HepG2 (cell line): Measurements from ENCODE around the gene TRPC4AP.

Experiments
- EZH2 ChIP-seq: conservative IDR thresholded peaks from 2 replicates; pipeline ENCODE4 v1.6.1; 2012; ENCODE audit warnings: mild to moderate bottlenecking, low read depth, low read length, moderate library complexity
- HOXA7 ChIP-seq: sonication (generic); formaldehyde crosslinking; IDR thresholded peaks from 2 replicates; pipeline ENCODE4 v1.8.1; 2022; ENCODE audit warnings: mild to moderate bottlenecking, missing genetic modification reagents, moderate library complexity
- SP1 ChIP-seq, 2 experiments: fragments of 450-650 bp in 1 of 2; sonication (generic) in 1 of 2; formaldehyde crosslinking in 1 of 2; IDR thresholded peaks; 2 replicates each; pipeline versions ENCODE4 v1.4.0 to v1.6.1; 2016 to 2020; ENCODE audit warnings: missing genetic modification reagents in 1 of 2
- ZBTB38 ChIP-seq: sonication (generic); formaldehyde crosslinking; IDR thresholded peaks from 2 replicates; pipeline ENCODE4 v1.5.1; 2020; ENCODE audit warnings: mild to moderate bottlenecking, missing genetic modification reagents
- ZFP41 ChIP-seq: sonication (generic); formaldehyde crosslinking; IDR thresholded peaks from 2 replicates; pipeline ENCODE4 v1.4.0; 2020; ENCODE audit warnings: mild to moderate bottlenecking, missing genetic modification reagents, borderline replicate concordance
- TF ChIP-seq, protein P1 (sequence below): sonication (generic); formaldehyde crosslinking; IDR thresholded peaks from 2 replicates; pipeline ENCODE4 v1.5.0; 2020; ENCODE audit warnings: mild to moderate bottlenecking, missing genetic modification reagents, moderate library complexity

DNA sequence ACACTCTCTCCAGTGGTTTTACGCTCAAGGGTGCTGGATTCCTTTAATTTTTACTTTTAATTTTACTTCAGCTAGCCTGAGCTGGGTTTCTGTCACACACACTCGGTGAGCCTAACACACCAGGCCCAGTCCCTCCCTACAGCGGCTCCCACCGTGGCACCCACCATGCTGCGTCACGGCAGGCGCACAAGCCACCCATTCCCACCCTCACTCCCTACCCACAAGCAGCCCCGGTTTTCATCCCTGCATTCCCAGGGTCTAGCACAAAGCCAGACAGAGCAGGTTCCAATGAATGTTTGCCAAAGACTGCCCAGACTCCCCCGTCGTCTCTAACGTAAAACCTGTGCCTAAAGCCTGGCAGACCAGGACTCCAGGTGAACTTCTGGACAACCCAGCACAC, 86.6 kb downstream of the TRPC4AP start:
- TF ChIP-seq, protein P1, sequence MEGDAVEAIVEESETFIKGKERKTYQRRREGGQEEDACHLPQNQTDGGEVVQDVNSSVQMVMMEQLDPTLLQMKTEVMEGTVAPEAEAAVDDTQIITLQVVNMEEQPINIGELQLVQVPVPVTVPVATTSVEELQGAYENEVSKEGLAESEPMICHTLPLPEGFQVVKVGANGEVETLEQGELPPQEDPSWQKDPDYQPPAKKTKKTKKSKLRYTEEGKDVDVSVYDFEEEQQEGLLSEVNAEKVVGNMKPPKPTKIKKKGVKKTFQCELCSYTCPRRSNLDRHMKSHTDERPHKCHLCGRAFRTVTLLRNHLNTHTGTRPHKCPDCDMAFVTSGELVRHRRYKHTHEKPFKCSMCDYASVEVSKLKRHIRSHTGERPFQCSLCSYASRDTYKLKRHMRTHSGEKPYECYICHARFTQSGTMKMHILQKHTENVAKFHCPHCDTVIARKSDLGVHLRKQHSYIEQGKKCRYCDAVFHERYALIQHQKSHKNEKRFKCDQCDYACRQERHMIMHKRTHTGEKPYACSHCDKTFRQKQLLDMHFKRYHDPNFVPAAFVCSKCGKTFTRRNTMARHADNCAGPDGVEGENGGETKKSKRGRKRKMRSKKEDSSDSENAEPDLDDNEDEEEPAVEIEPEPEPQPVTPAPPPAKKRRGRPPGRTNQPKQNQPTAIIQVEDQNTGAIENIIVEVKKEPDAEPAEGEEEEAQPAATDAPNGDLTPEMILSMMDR (CRISPR knock-in tag), result no peak
- TF ChIP-seq HOXA7 (no peak), ZBTB38 (CRISPR knock-in tag) (no peak), ZFP41 (CRISPR knock-in tag) (no peak), SP1 (IDR thresholded peaks at IDR 0.05) (no peak), SP1 (CRISPR knock-in tag; IDR thresholded peaks at IDR 0.05) (no peak), EZH2 (no peak)
